Measurements from ENCODE around the gene ACBD6. TPM values are rescaled to one million over a fixed set of nuclear protein-coding genes. Genes with fewer than 3 reads are reported as not detected.

ACBD6 gene
- total and polyA plus RNA-seq, 2 experiments from 2014 or later, result 75.7 to 88.8 TPM

GRCh38 chr1:180444522-180444921 is 57.9 kb downstream of the ACBD6 start:
- Histone ChIP-seq H2AFZ (no peak overlapping the region), H3K27me3 (ENCODE audit: insufficient read depth) (no peaks in the 10 kb centered on the region), H3K4me3 (no peak overlapping the region), H3F3A (replicated peaks; ENCODE audit: low read depth) (no peaks in the 10 kb centered on the region), H3K9me2 (ENCODE audit: insufficient read depth) (no peaks in the 10 kb centered on the region), H4K20me1 (replicated peaks; ENCODE audit: insufficient read depth) (no peaks in the 10 kb centered on the region; the same call in 1 of the 2 replicates), H3K79me2 (replicated peaks; ENCODE audit: insufficient read depth) (no peaks in the 10 kb centered on the region), H3K4me1 (ENCODE audit: insufficient read depth) (no peaks in the 10 kb centered on the region), H3K36me3 (ENCODE audit: insufficient read depth) (no peaks in the 10 kb centered on the region), H3K4me2 (no peak overlapping the region), H3K27ac (ENCODE audit: low read depth) (no peak overlapping the region)
- Mint-ChIP-seq H3K9me3 (peaks cover 7% of the 10 kb centered on the region; the same call in 2 of the 3 replicates), H3K27me3 (ENCODE audit: insufficient read depth, low read depth, poor library complexity) (no peaks in the 10 kb centered on the region), H3K27ac (no peak overlapping the region), H3K36me3 (ENCODE audit: low read depth) (peaks cover 20% of the 10 kb centered on the region; the same call in 2 of the 3 replicates), H3K4me3 (no peak overlapping the region), H3K4me1 (peaks cover 4% of the 10 kb centered on the region; the same call in 2 of the 3 replicates)
- DNase-seq (ENCODE audit: low spot score), result no peak
- no peak for ATAC-seq
- no peak for TF ChIP-seq JUNB (IDR thresholded peaks at IDR 0.05; ENCODE audit: unreplicated experiment)

- Histone ChIP-seq H3K9me2 (ENCODE audit: insufficient read depth) (no peaks in the 10 kb centered on the region), H3K4me3 (no peak overlapping the region), H3K79me2 (replicated peaks; ENCODE audit: insufficient read depth) (no peaks in the 10 kb centered on the region), H3K27me3 (ENCODE audit: insufficient read depth) (no peaks in the 10 kb centered on the region), H3K36me3 (ENCODE audit: insufficient read depth) (no peaks in the 10 kb centered on the region), H2AFZ (no peak overlapping the region), H3F3A (replicated peaks; ENCODE audit: low read depth) (no peaks in the 10 kb centered on the region), H3K4me2 (no peak overlapping the region), H3K4me1 (ENCODE audit: insufficient read depth) (no peaks in the 10 kb centered on the region), H3K27ac (ENCODE audit: low read depth) (no peak overlapping the region), H4K20me1 (replicated peaks; ENCODE audit: insufficient read depth) (no peaks in the 10 kb centered on the region; the same call in 1 of the 2 replicates)
- Mint-ChIP-seq H3K4me1 (no peaks in the 10 kb centered on the region; the same call in 2 of the 3 replicates), H3K27me3 (ENCODE audit: insufficient read depth, low read depth, poor library complexity) (no peaks in the 10 kb centered on the region), H3K36me3 (ENCODE audit: low read depth) (peaks cover 53% of the 10 kb centered on the region), H3K9me3 (peaks cover 22% of the 10 kb centered on the region), H3K27ac (no peak overlapping the region; the same call in 1 of the 2 replicates), H3K4me3 (no peak overlapping the region)
- DNase-seq (ENCODE audit: low spot score), result no peak
- TF ChIP-seq NANOG (IDR thresholded peaks at IDR 0.05; ENCODE audit: borderline replicate concordance) (no peak), JUNB (IDR thresholded peaks at IDR 0.05; ENCODE audit: unreplicated experiment) (no peak), CTCF (conservative IDR thresholded peaks at IDR 0.05; ENCODE audit: low read depth in 2 of 2) (no peak)
- TF ChIP-seq, protein P1, sequence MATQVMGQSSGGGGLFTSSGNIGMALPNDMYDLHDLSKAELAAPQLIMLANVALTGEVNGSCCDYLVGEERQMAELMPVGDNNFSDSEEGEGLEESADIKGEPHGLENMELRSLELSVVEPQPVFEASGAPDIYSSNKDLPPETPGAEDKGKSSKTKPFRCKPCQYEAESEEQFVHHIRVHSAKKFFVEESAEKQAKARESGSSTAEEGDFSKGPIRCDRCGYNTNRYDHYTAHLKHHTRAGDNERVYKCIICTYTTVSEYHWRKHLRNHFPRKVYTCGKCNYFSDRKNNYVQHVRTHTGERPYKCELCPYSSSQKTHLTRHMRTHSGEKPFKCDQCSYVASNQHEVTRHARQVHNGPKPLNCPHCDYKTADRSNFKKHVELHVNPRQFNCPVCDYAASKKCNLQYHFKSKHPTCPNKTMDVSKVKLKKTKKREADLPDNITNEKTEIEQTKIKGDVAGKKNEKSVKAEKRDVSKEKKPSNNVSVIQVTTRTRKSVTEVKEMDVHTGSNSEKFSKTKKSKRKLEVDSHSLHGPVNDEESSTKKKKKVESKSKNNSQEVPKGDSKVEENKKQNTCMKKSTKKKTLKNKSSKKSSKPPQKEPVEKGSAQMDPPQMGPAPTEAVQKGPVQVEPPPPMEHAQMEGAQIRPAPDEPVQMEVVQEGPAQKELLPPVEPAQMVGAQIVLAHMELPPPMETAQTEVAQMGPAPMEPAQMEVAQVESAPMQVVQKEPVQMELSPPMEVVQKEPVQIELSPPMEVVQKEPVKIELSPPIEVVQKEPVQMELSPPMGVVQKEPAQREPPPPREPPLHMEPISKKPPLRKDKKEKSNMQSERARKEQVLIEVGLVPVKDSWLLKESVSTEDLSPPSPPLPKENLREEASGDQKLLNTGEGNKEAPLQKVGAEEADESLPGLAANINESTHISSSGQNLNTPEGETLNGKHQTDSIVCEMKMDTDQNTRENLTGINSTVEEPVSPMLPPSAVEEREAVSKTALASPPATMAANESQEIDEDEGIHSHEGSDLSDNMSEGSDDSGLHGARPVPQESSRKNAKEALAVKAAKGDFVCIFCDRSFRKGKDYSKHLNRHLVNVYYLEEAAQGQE (IDR thresholded peaks at IDR 0.05; ENCODE audit: unreplicated experiment), result no peak
- ATAC-seq, result no peak
Measured at GRCh38 chr1:180440335-180440734, 62.0 kb downstream of the ACBD6 start.
